ENCODE data around the gene PLCXD1.
A peak's percentile ranks its signal among the peaks of the same experiment; 100 is the strongest.
"Not testable (repeated sequence)": the region's sequence is repeated elsewhere in the genome, so short reads cannot be mapped to it uniquely, and the experiment has no call there.

The PLCXD1 gene

DNA sequence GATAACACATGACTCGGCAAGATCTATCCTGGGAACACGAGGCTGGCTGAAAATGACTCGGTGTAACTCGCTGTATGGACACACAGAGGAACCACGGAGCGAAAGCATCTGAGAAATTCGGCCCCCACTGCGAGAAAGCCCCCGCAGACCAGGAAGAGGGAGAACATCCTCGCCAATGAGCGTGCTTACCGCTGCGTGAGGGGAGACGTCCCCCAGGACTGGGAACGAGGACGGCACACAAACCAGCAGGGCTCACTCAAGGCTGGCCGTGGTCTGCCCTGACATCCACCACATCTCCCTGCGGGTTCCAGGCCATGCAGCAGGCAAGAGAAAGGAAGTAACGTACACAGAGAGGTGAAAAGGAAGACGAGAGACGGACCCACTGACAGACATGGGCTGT is 55.0 kb downstream of the PLCXD1 start:
- no peak for DNase-seq

DNA sequence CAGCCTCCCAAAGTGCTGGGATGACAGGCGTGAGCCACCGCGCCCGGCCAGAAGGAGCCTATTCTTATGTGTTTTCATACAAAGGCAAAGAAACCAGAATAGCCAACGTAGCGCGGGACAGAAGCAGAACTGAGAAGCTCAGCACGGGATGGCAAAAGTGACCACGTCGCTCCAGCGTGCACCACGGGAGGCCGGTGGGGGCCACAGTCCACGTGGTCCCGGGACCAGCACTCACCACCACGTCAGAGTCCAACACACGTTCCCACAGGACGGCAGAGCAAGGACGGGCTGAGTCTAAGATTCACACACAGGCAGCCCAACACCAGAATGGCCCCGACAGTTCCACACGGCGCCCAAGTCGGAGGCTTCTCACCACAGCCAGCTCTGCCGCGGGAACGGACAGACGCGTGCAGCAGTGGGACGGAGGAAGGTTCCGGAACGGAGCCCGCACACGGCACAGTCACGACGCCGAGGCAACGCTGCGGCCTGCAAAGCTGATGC is 56.2 kb downstream of the PLCXD1 start:
- DNase-seq = no peak

- DNase-seq = no peak
These were observed 57.2 kb downstream of the PLCXD1 start for GRCh38 chrX:338281-338835.

GRCh38 chrX:338836-339400 is 57.7 kb downstream of the PLCXD1 start:
- DNase-seq = no peak

DNA sequence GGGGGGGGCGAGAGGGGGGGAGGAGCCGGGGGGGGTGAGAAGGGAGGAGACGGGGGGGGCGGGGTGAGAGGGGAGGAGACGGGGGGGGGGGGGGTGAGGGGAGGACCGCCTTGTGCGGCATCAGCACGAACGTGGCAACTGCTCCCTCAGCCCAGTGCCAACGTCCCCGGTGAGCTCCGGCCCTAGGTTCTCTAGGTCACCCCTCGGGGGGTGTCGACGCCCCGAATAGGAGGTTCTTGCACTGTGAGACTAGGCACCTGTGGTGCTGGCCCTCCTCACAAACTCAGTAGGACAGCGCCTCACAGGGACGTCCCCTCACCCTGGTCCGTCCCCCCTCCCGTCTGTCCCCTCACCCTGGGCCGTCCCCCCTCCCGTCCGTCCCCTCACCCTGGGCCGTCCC is 58.9 kb downstream of the PLCXD1 start:
- DNase-seq = no peak

DNA sequence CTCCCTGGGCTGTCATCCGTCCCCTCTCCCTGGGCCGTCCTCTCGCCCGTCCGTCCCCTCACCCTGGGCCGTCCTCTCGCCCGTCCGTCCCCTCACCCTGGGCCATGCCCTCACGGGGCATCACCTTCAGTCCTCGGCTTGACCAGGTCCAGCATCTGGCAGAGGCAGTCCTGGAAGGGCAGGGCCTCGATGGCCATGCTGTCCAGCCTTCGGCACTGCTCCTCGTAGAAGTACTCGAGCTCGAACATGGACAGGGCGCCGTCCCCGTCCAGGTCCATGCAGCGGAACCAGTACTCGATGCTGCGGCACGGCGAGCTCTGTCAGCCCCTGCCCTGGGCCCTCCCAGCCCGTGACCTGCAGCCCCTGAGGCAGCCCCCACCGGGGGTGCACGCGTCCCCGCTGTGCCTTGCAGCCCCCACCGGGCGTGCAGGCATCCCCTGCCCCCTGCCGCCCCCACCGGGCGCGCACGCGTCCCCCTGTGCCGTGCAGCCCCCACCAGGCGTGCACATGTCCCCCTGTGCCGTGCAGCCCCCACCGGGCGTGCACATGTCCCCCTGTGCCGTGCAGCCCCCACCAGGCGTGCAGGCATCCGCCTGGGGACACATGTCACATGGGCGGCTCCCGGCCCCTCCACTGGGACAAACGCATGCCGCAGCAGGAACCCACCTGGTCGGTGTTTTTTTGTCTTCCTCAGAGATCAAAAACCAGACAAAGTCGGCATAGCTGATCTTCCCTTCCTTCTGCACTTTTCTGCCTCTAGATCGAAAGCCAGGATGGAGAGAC is 59.7 kb downstream of the PLCXD1 start:
- DNase-seq = no peak

DNA sequence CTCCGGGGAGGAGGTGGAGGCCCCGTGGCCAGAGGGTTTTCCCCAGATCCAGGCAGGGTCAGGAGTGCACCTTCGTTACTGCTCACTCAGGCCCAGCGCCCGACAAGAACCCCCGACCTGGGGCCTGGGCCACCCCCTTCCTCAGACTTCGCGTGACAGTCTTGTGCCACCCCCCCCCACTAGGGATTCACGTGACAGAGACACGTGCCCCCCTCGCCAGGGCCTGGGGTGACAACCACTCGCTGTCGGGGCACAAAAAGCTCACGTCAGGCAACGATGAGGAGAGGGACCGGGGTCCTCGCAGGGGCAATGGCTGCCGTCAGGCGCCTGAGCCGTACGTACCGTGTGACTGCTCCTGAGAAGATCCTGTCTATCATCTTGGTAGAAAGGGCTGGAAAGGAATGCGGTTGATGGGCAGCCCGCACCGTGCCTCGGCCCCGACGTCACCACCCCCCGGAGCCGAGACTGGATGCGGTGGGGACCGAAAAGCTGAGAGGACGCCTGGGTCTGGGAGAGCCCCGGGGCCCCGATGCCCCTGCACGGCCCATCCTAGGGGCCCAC is 60.4 kb downstream of the PLCXD1 start:
- no peak for DNase-seq

DNA sequence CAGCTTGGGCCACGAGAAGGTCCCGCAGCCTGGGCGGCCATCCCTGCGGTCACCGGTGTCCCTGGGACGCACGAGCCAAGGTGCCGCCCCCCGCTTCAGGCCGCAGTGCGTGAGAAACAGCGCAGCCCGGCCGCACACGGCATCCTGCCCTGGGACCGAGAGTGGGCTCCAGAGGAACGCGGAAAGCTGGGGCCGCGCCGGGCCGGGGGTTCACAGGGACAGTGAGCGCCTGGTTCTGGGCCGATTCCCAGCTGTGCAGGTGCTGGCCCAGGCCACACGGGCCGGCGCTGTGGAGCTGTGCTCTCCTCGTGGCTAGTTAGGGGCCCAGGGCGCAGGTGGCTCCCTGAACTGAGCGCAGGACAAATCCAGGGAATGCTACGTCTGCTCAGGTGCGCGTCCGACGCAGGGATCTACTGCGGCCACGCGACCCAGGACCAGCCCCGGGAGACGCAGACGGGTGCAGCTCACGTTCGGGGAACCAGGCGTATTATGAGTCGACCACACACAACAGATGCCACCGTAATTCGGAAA is 63.3 kb downstream of the PLCXD1 start:
- no peak for DNase-seq

GRCh38 chrX:345020-345925 is 64.1 kb downstream of the PLCXD1 start:
- no peak for DNase-seq

GRCh38 chrX:346034-346813 is 65.0 kb downstream of the PLCXD1 start:
- no peak for DNase-seq

GRCh38 chrX:347351-348117 is 66.4 kb downstream of the PLCXD1 start:
- DNase-seq = no peak

DNA sequence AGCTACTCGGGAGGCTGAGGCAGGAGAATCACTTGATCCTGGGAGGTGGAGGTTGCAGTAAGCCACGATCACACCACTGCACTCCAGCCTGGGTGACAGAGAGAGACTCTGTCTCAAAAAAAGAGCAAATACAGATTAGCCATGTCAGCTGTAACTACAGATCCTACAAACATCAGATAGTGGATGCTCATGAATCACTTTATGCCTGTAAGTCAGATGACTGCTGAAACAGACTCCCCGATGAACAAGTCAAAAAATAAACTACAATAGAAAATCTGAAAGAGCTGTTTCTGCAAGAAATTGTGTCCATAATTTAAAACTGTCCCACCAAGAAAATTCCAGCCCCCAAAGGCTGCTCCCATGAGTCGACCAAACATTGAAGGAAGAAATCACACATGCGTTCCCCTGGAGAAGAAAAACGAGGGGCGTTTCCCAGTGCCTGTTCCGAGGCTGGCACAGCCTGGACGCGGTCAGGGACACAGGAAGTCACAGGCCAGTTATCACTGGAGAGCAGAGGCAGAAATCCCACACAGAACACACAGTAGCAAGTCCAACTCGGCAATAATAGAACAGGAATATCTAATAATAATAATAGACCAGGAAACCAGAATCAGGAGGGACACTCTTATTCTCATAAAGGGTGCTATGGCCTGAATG is 67.4 kb downstream of the PLCXD1 start:
- DNase-seq = no peak

DNA sequence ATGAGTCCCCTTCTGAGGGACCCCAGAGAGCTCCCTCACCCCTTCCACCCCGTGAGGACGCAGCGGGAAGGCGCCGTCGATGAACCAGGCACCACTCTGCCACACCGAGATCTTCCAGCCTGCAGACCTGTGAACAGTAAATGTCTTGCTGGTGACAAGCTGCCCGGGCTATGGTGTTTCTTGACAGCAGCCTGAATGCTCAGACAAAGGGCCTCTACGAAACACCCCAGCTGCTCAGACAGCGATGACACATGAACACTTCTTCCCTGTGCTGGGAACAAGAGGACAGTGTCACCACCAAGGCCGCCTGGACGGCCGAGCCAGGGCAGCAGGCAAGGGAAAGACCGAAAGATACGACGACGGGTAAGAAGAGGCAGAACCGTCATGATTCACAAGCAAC is 68.0 kb downstream of the PLCXD1 start:
- peak; percentile 18 for DNase-seq

DNA sequence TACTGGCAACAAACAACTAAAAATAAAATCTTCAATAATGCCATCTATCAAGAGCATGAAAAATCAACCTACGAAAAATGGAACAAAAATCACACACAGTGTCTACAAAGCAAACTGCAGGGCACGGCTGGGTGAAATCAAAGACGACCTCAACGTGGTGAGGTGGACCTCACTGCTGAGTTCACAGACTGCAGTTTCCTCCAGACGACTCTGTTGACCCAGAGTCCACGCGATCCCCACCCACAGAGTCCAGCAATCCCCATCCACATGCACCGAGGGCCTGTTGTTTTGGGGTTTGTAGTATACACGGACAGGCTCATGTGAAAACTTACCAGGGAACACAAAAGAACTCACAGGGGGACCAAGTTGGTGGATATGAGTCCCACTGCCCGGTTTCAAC is 68.5 kb downstream of the PLCXD1 start:
- no peak for DNase-seq

GRCh38 chrX:350148-350533 is 69.0 kb downstream of the PLCXD1 start:
- no peak for DNase-seq

DNA sequence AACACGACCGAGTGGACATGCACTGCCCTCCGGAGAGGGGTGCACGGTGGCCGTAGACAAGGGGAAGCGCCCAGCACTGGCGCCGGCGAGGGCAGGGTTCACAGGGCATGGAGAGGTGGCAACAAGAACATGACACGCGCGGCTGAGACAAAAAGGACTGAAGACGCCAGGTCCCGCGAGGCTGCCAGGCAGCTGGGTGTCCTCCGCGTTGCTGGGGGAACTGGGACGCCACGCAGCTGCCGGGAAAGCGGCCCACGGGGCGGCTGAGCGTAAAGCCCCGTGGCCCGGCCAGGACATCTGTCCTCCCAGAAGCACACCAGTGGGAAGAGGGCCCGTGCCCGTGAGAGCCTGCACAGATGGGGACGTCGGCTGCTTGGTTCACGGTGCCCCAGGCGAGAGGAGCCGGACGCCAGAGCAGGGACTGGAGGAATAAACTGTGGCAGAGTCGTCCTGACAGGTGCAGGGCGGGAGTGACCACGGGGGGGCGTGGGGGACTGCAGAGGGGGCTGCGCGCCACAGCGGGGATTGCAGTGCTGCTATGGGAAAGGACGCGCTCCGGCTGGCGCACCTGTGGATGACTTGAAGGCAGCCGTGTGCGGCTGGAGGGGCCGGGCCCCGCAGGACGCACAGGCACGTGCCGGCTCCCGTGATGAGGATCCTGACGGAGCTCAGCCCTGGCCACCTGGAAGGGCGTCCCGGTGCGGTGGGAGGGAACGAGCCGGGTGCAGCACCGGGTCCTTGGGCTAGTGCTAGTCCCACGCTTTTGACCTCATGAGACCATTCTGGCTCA is 69.5 kb downstream of the PLCXD1 start:
- no peak for DNase-seq

DNA sequence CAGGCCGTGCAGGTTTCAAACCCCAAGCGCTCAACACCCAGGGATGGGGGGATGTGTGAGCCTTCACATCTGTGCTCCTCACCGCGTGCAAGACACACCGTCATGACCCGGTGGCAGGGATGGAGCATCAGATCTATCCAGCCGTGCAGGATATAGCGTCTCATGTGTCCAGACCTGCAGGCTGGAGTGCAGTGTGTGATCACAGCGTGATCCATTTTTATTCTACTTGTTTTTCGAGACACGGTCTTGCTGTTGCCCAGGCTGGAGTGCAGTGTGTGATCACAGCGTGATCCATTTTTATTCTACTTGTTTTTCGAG is 70.1 kb downstream of the PLCXD1 start:
- not testable (repeated sequence) for DNase-seq

- no peak for DNase-seq
These were observed 70.6 kb downstream of the PLCXD1 start for GRCh38 chrX:351736-352135.

DNA sequence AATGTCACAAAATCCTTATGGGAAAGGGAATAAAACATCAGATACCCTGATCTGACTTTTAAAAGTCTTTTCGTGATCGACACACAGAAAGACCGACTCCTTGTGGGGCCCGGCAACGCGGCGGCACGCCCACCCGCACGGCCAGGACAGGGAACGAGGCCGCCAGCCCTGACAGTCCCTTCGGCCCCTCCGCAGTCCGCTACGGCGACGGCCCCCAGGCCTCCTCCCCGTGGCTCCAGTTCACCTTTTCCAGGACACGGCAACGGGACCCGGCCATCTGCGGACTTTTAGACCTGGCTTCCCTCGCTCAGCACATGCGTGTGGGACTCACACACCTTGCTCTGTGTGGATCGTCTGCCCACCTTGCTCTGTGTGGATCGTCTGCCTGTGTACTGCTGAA is 71.0 kb downstream of the PLCXD1 start:
- no peak for DNase-seq
